ENCODE measurements around the gene SH3D19. TPM values are rescaled to one million over a fixed set of nuclear protein-coding genes. Genes with fewer than 3 reads are reported as not detected.

Gene SH3D19
- total RNA-seq, 1 donor from 2014 or later, result not detected

DNA sequence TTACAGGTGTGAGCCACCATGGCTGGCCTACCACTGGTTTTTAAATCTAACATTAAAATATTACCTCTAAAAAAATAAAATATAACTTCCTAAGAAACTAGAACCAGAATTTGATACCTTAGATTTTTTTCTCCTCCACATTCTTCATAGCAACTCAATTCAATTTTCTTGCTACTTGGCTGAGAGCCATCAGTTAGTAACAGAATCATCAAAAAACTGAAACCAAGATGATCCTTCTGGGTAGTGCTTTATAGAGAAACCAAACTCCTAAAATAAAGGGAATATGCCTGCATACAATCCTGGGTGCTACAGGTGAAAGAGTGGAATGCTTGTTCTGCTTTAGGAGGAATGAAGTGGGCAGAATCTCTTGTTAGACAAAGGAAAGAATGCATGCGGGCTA lies 161.6 kb downstream of the SH3D19 start:
- Mint-ChIP-seq H3K4me1 (ENCODE audit: low read depth) (no peaks in the 10 kb centered on the region), H3K27me3 (ENCODE audit: insufficient read depth) (peaks cover 7% of the 10 kb centered on the region), H3K36me3 (ENCODE audit: low read depth) (no peaks in the 10 kb centered on the region), H3K27ac (no peak overlapping the region), H3K4me3 (no peak overlapping the region), H3K9me3 (no peaks in the 10 kb centered on the region)
- intact Hi-C loops (cut with micrococcal nuclease), result no loop called here
- DNase-seq (ENCODE audit: low spot score), result no peak

DNA sequence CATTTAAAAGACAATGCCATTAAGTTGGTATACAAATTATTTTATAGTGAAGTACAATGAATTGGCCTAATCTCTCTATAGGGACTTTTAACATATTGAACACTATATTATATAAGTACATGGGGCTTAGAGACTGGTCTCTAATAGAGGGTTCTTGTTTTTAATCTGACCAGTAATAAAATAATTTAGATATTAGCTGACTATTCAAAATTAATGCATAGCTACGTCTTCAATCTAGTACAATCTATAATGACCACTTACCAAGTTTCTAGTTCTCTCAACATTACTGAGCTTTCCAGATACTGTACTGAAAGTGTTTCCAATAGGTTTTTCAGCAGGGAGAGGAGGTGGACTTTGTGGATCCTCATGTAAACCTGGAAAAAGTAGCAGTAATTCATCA lies 166.4 kb downstream of the SH3D19 start:
- Mint-ChIP-seq H3K27ac (no peak overlapping the region), H3K9me3 (no peaks in the 10 kb centered on the region), H3K4me1 (ENCODE audit: low read depth) (no peaks in the 10 kb centered on the region), H3K27me3 (ENCODE audit: insufficient read depth) (peaks cover 2% of the 10 kb centered on the region), H3K36me3 (ENCODE audit: low read depth) (no peaks in the 10 kb centered on the region), H3K4me3 (no peak overlapping the region)
- DNase-seq (ENCODE audit: low spot score), result no peak
- intact Hi-C loops (cut with micrococcal nuclease), result no loop called here

DNA sequence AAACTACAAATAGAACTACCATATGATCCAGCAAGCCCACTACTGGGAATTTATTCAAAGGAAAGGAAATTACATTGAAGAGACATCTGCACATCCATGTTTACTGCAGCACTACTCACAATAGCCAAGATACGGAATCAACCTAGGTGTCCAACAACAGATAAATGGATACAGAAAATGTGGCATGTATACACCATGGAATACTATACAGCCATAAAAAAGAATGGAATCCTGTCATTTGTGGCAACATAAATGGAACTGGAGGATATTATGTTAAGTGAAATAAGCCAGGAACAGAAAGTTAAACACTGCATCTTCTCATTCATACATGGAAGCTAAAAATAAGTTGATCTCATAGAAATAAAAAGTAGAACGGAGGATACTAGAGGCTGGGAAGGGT lies 167.9 kb downstream of the SH3D19 start:
- Mint-ChIP-seq H3K27me3 (ENCODE audit: insufficient read depth) (peaks cover 2% of the 10 kb centered on the region), H3K27ac (no peak overlapping the region), H3K4me1 (ENCODE audit: low read depth) (no peaks in the 10 kb centered on the region), H3K4me3 (no peak overlapping the region), H3K9me3 (no peaks in the 10 kb centered on the region), H3K36me3 (ENCODE audit: low read depth) (no peaks in the 10 kb centered on the region)
- DNase-seq (ENCODE audit: low spot score), result no peak
- intact Hi-C loops (cut with micrococcal nuclease), result no loop called here

DNA sequence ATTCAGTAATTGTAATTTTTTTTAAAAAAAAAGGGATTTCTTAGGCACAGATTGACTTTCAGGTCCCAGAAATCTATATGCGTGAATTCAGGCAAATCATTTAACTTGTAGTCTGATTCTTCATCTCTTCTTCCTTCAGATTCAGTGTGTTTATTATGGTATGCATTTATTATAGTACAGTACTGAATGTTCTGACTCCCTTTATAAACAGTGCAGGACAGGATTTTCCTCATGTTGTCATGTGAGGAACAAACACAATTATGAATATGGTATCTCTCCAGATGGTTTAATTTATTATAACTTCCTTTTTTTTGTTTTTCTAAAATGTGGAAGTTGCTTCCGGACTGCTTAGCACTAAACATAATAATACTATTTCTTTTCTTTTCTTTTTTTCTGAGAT lies 171.8 kb downstream of the SH3D19 start:
- DNase-seq (ENCODE audit: low spot score), result no peak
- no peaks in the 10 kb centered on the region for H3K9me3 Mint-ChIP-seq
- no peak overlapping the region for H3K27ac Mint-ChIP-seq
- intact Hi-C loops (cut with micrococcal nuclease), result no loop called here
- H3K4me1 Mint-ChIP-seq (ENCODE audit: low read depth), result no peaks in the 10 kb centered on the region
- H3K27me3 Mint-ChIP-seq (ENCODE audit: insufficient read depth), result peaks cover 2% of the 10 kb centered on the region
- no peaks in the 10 kb centered on the region for H3K36me3 Mint-ChIP-seq (ENCODE audit: low read depth)
- no peak overlapping the region for H3K4me3 Mint-ChIP-seq

DNA sequence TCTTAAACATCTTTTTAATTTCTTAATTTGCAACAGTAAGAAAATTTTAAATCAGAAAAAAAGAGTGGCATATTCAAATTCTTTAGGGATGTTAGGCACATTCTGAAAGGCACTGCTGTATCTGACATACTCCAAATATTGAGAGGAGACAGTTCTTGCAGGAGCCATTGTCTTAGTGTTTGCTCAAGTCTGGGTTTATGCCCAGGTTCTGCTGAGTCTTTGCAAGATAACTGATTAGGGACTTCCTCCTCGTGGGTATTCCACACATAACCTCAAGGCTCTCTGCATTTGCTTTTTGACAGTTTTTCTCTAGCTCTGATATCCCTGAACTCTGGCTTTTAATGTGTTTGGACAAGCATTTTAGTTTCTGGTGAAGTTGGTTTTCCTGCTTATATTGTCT lies 173.4 kb downstream of the SH3D19 start:
- no peak overlapping the region for H3K4me3 Mint-ChIP-seq
- H3K27me3 Mint-ChIP-seq (ENCODE audit: insufficient read depth), result no peaks in the 10 kb centered on the region
- no peak for DNase-seq (ENCODE audit: low spot score)
- no peak overlapping the region for H3K27ac Mint-ChIP-seq
- no peaks in the 10 kb centered on the region for H3K9me3 Mint-ChIP-seq
- H3K36me3 Mint-ChIP-seq (ENCODE audit: low read depth), result no peaks in the 10 kb centered on the region
- intact Hi-C loops (cut with micrococcal nuclease), result no loop called here
- no peaks in the 10 kb centered on the region for H3K4me1 Mint-ChIP-seq (ENCODE audit: low read depth)

DNA sequence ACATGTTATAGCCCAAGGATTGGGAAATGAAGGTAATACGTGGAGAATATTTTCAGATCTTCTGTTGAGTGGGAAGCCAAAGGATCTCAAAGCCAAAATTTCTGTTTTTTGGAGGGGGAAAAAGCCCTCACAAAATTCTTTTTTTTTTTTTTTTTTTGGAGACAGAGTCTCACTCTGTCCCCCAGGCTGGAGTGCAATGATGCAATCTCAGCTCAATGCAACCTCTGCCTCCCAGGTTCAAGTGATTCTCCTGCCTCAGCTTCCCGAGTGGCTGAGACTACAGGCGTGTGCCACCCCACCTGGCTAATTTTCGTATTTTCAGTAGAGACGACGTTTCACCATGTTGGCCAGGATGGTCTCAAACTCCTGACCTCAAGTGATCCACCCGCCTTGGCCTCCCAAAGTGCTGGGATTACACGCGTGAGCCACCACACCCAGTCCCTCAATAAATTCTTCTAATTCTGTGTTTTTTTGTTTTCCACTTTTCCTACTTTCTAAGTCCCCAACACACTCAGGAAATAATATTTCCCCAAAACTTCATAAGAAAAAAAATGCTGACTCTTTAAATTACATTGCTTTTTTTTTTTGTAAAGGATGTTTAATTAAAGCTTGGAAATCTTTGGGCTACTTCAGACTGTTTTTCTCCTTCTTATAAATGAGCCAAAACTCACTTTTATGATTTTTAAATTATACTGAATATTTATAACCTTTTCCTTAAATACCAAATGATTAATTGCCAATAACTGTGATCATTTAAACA lies 174.4 kb downstream of the SH3D19 start:
- Mint-ChIP-seq H3K4me1 (ENCODE audit: low read depth) (no peaks in the 10 kb centered on the region), H3K27me3 (ENCODE audit: insufficient read depth) (no peaks in the 10 kb centered on the region), H3K36me3 (ENCODE audit: low read depth) (no peaks in the 10 kb centered on the region), H3K27ac (no peak overlapping the region), H3K4me3 (no peak overlapping the region), H3K9me3 (no peaks in the 10 kb centered on the region)
- no peak for DNase-seq (ENCODE audit: low spot score)
- intact Hi-C loops (cut with micrococcal nuclease), result no loop called here

DNA sequence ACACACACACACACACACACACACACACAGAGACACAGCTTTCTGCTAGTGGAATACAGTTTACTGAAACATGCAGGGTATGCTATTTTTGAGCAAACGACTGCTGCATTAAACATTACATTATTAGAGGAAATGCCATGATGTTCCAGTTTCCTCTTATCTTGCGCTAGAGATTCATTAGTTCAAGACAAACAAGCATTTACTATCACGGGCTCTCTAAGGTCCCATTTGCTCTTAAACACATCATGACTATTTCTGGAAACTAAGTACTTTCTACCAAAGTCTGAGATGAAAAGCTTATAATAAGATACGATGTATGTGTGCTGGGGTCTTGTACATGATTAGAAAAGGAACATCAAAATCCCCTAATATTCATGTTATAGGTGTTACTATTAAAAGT lies 177.1 kb downstream of the SH3D19 start:
- Mint-ChIP-seq H3K27ac (no peak overlapping the region), H3K4me1 (ENCODE audit: low read depth) (no peaks in the 10 kb centered on the region), H3K9me3 (no peaks in the 10 kb centered on the region), H3K27me3 (ENCODE audit: insufficient read depth) (no peaks in the 10 kb centered on the region), H3K36me3 (ENCODE audit: low read depth) (no peaks in the 10 kb centered on the region), H3K4me3 (no peak overlapping the region)
- intact Hi-C loops (cut with micrococcal nuclease), result no loop called here
- DNase-seq (ENCODE audit: low spot score), result no peak

DNA sequence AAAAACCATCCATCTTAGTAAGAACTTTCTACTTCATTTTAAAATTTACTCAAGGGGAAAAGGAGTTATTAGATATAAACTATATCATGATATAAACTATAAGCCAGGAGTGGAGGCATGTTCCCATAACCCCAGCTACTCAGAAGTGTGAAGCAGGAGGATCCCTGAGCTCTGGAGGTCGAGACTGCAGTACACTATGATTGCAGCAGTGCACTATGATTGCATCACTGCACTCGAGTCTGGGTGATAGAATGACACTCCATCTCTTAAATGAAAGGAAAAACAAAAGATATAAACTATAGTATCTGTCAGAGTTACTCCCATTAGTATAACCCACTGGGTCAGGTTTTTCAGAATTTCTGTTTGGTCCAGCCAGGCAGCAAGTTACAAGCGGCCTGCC lies 178.4 kb downstream of the SH3D19 start:
- Mint-ChIP-seq H3K36me3 (ENCODE audit: low read depth) (no peaks in the 10 kb centered on the region), H3K27ac (no peak overlapping the region), H3K27me3 (ENCODE audit: insufficient read depth) (no peaks in the 10 kb centered on the region), H3K4me1 (ENCODE audit: low read depth) (no peaks in the 10 kb centered on the region), H3K4me3 (no peak overlapping the region), H3K9me3 (no peaks in the 10 kb centered on the region)
- intact Hi-C loops (cut with micrococcal nuclease), result no loop called here
- DNase-seq (ENCODE audit: low spot score), result no peak

DNA sequence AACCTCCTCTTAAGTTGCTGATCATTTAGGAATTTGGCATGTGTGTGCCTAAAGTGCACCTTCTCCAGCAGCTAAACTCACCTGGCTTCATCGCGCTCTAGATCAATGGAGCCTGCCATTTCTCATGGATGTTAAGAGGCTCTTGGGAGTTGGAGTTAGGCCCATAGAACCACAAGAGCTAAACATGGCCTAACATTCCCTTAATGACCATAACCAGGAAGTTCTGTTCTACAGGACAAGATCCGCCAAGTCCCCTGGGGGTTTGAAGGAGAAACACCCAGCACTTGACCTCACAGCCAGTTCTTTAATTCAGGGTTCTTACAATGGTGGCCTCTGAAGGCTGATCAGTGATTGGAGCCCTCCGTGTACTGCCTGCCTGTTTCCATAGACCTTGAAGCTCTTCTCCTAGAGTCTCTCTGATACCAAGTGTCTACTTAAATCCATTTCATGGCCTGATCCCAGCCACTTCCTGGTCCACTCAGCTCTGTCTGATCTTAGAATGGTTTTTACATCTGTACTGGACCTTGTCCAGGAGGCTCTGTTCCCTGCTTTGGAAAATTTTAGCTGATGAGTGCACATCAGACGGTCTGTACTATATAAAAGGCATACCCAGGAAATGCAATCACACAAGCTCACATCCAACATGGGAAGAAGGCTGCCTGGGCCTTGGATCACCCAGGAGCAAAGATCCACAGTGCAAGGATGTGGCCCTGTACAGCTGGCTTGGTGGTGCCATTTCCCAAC lies 180.9 kb downstream of the SH3D19 start:
- no peak for DNase-seq (ENCODE audit: low spot score)
- Mint-ChIP-seq H3K9me3 (no peaks in the 10 kb centered on the region), H3K36me3 (ENCODE audit: low read depth) (no peaks in the 10 kb centered on the region), H3K27me3 (ENCODE audit: insufficient read depth) (no peaks in the 10 kb centered on the region), H3K4me3 (no peak overlapping the region), H3K4me1 (ENCODE audit: low read depth) (no peaks in the 10 kb centered on the region), H3K27ac (no peak overlapping the region)
- intact Hi-C loops (cut with micrococcal nuclease), result no loop called here

DNA sequence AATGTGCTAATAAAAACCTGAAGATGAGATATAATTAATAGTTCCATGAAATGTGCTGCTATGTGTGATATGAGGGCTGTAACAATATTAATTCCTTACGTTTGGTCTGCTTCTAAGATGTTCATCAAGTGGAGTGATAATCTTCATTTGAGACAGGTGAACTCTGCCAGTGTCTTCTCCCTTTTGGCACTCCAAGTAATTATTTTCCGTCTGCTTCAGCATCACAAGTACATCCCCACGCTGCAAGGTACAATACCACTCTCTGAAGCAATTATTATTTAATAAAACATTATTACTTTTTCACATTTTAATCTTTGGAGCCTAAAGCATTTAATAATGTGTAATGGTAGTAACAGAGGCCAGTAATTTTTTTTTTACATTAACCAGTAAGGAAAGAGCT lies 181.6 kb downstream of the SH3D19 start:
- no peak overlapping the region for H3K4me3 Mint-ChIP-seq
- no peak overlapping the region for H3K27ac Mint-ChIP-seq
- no peaks in the 10 kb centered on the region for H3K4me1 Mint-ChIP-seq (ENCODE audit: low read depth)
- no peak for DNase-seq (ENCODE audit: low spot score)
- intact Hi-C loops (cut with micrococcal nuclease), result no loop called here
- H3K9me3 Mint-ChIP-seq, result no peaks in the 10 kb centered on the region
- H3K27me3 Mint-ChIP-seq (ENCODE audit: insufficient read depth), result no peaks in the 10 kb centered on the region
- no peaks in the 10 kb centered on the region for H3K36me3 Mint-ChIP-seq (ENCODE audit: low read depth)

DNA sequence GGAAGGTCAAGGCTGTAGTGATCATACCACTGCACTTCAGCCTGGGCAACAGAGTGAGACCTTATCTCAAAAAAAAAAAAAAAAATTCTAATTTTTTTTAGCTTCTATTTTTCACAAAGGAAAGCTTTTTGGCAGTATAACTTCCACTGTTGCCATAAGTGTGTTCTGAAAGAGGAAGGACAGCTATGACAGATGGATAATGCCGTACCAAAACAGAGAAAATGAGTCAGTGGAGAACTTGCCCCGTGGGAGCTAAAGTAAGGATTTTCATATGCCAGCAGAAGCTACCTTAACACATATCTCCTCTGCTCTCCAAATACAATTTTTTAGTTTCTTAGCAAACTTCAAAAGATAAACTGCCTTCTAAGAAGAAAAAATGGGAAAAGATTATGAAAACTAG lies 182.2 kb downstream of the SH3D19 start:
- H3K27me3 Mint-ChIP-seq (ENCODE audit: insufficient read depth), result no peaks in the 10 kb centered on the region
- H3K36me3 Mint-ChIP-seq (ENCODE audit: low read depth), result no peaks in the 10 kb centered on the region
- intact Hi-C loops (cut with micrococcal nuclease), result no loop called here
- no peaks in the 10 kb centered on the region for H3K9me3 Mint-ChIP-seq
- no peak for DNase-seq (ENCODE audit: low spot score)
- H3K4me3 Mint-ChIP-seq, result no peak overlapping the region
- H3K27ac Mint-ChIP-seq, result no peak overlapping the region
- H3K4me1 Mint-ChIP-seq (ENCODE audit: low read depth), result no peaks in the 10 kb centered on the region

DNA sequence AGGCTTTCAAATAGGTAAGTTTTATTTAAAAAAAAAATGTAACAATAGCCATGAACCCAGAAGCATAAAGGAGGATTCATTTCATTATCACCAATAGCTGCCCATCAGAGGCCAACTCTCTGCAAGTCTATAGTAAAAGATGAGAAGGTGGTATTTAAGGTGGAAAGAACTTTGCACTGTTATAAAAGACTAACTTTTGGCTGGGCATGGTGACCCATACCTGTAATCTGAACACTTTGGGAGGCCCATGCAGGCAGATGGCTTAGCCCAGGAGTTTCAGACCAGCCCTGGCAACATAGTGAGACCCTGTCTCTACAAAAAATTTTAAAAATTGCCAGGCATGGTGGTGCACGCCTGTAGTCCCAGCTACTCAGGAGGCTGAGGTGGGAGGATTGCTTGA lies 182.6 kb downstream of the SH3D19 start:
- DNase-seq (ENCODE audit: low spot score), result no peak
- intact Hi-C loops (cut with micrococcal nuclease), result no loop called here
- H3K9me3 Mint-ChIP-seq, result no peaks in the 10 kb centered on the region
- no peak overlapping the region for H3K27ac Mint-ChIP-seq
- no peaks in the 10 kb centered on the region for H3K27me3 Mint-ChIP-seq (ENCODE audit: insufficient read depth)
- no peaks in the 10 kb centered on the region for H3K4me1 Mint-ChIP-seq (ENCODE audit: low read depth)
- no peaks in the 10 kb centered on the region for H3K36me3 Mint-ChIP-seq (ENCODE audit: low read depth)
- H3K4me3 Mint-ChIP-seq, result no peak overlapping the region

DNA sequence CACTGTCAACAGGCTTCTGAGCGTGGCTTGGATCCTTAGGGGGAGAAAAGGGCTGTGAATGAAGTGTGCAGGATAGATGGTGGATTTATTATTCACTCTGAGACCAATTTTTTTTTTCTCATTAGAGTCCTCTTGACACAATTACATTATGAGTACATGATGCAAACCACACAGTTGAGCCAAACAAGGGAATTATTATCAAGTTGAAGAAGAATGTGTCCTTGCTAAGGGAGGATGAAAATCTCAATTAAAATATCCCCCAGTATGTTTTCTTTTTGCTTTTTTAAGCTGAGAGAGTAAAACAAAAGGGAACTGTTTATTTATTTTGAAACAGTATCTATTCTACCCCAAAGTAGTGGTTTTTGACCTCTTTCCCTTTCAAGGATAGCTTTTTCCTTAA lies 185.6 kb downstream of the SH3D19 start:
- H3K4me3 Mint-ChIP-seq, result no peak overlapping the region
- H3K27me3 Mint-ChIP-seq (ENCODE audit: insufficient read depth), result no peaks in the 10 kb centered on the region
- H3K36me3 Mint-ChIP-seq (ENCODE audit: low read depth), result no peaks in the 10 kb centered on the region
- DNase-seq (ENCODE audit: low spot score), result no peak
- intact Hi-C loops (cut with micrococcal nuclease), result no loop called here
- no peak overlapping the region for H3K27ac Mint-ChIP-seq
- no peaks in the 10 kb centered on the region for H3K9me3 Mint-ChIP-seq
- H3K4me1 Mint-ChIP-seq (ENCODE audit: low read depth), result no peaks in the 10 kb centered on the region
